GM12891 (cell line): ENCODE data around the gene CSTPP1.
"Not testable (repeated sequence)": the region's sequence is repeated elsewhere in the genome, so short reads cannot be mapped to it uniquely, and the experiment has no call there.

ENCODE experiments used
- POLR2A ChIP-seq: IDR thresholded peaks from 2 replicates; pipeline ENCODE4 v1.6.1; 2011; ENCODE audit warnings: low read depth, low read length, control low read depth
- POLR2AphosphoS5 ChIP-seq: IDR thresholded peaks from 2 replicates; pipeline ENCODE4 v1.6.1; 2011; ENCODE audit warnings: low read depth, low read length, control low read depth
- TAF1 ChIP-seq: IDR thresholded peaks from 2 replicates; pipeline ENCODE4 v1.6.1; 2011; ENCODE audit warnings: low read depth, low read length, control low read depth

GRCh38 chr11:46928701-46929100, 7.9 kb upstream of the CSTPP1 start:
- TF ChIP-seq POLR2A, POLR2AphosphoS5, TAF1: not testable (repeated sequence)
